ENCODE results near the gene JAZF1. TPM values are rescaled to one million over a fixed set of nuclear protein-coding genes. Genes with fewer than 3 reads are reported as not detected.

JAZF1 gene
- total RNA-seq, 4 donors from 2014 or later = 27.8 to 36.5 (median 30.5) TPM

GRCh38 chr7:28054531-28055160 lies 125.9 kb downstream of the JAZF1 start:
- Histone ChIP-seq H3K4me1 (peaks cover 0 to 10% (median 0%) of the 10 kb centered on the region in 3 donors), H3K9me3 (no peaks in the 10 kb centered on the region), H3K4me3 (no peak overlapping the region), H3K36me3 (no peaks in the 10 kb centered on the region), H3K27me3 (no peaks in the 10 kb centered on the region), H3K27ac (no peak overlapping the region)
- TF ChIP-seq POLR2AphosphoS5 (IDR thresholded peaks at IDR 0.05) (no peak), CTCF (IDR thresholded peaks at IDR 0.05) (no peak), EP300 (IDR thresholded peaks at IDR 0.05) (no peak), POLR2A (IDR thresholded peaks at IDR 0.05) (no peak)
- WGBS, 2 donors (ENCODE audit: low coverage in 1 of 2) = 80 to 86% methylated on average over 6 to 10 of the region's 10 CpGs
- ATAC-seq = no peak

- no peak overlapping the region for H3K27ac ChIP-seq
- TF ChIP-seq POLR2AphosphoS5 (IDR thresholded peaks at IDR 0.05) (no peak), POLR2A (IDR thresholded peaks at IDR 0.05) (no peak), EP300 (IDR thresholded peaks at IDR 0.05) (no peak), CTCF (IDR thresholded peaks at IDR 0.05) (no peak)
- H3K4me1 ChIP-seq = peaks cover 0 to 10% (median 0%) of the 10 kb centered on the region in 3 donors
- H3K27me3 ChIP-seq = no peaks in the 10 kb centered on the region
- WGBS, 2 donors (ENCODE audit: low coverage in 1 of 2) = 91 to 100% methylated on average over 3 of the region's 3 CpGs
- no peaks in the 10 kb centered on the region for H3K9me3 ChIP-seq
- H3K4me3 ChIP-seq = no peak overlapping the region
- no peak for ATAC-seq
- H3K36me3 ChIP-seq = no peaks in the 10 kb centered on the region
Measured at GRCh38 chr7:28052933-28053332, 127.7 kb downstream of the JAZF1 start.

GRCh38 chr7:28048694-28049093 lies 131.9 kb downstream of the JAZF1 start:
- Histone ChIP-seq H3K27me3 (no peaks in the 10 kb centered on the region), H3K4me1 (peaks cover 0 to 10% (median 0%) of the 10 kb centered on the region in 3 donors), H3K9me3 (no peaks in the 10 kb centered on the region), H3K27ac (no peak overlapping the region), H3K36me3 (no peaks in the 10 kb centered on the region), H3K4me3 (no peak overlapping the region)
- WGBS, 2 donors (ENCODE audit: low coverage in 1 of 2) = 92 to 93% methylated on average over 2 of the region's 2 CpGs
- no peak for ATAC-seq
- TF ChIP-seq EP300 (IDR thresholded peaks at IDR 0.05) (no peak), POLR2AphosphoS5 (IDR thresholded peaks at IDR 0.05) (no peak), CTCF (IDR thresholded peaks at IDR 0.05) (no peak), POLR2A (IDR thresholded peaks at IDR 0.05) (no peak)

GRCh38 chr7:28046035-28046434 lies 134.6 kb downstream of the JAZF1 start:
- H3K27ac ChIP-seq = no peak overlapping the region
- H3K4me1 ChIP-seq = peaks cover 0 to 4% (median 0%) of the 10 kb centered on the region in 3 donors
- no peaks in the 10 kb centered on the region for H3K36me3 ChIP-seq
- no peaks in the 10 kb centered on the region for H3K9me3 ChIP-seq
- 100% methylated on average over 2 of the region's 2 CpGs for WGBS, 2 donors (ENCODE audit: low coverage in 1 of 2)
- no peaks in the 10 kb centered on the region for H3K27me3 ChIP-seq
- ATAC-seq = no peak
- no peak overlapping the region for H3K4me3 ChIP-seq
- TF ChIP-seq EP300 (IDR thresholded peaks at IDR 0.05) = no peak
- no peak for TF ChIP-seq POLR2A (IDR thresholded peaks at IDR 0.05)
- TF ChIP-seq CTCF (IDR thresholded peaks at IDR 0.05) = no peak
- TF ChIP-seq POLR2AphosphoS5 (IDR thresholded peaks at IDR 0.05) = no peak

GRCh38 chr7:28045592-28045991 lies 135.0 kb downstream of the JAZF1 start:
- TF ChIP-seq POLR2A (IDR thresholded peaks at IDR 0.05) (no peak), POLR2AphosphoS5 (IDR thresholded peaks at IDR 0.05) (no peak), EP300 (IDR thresholded peaks at IDR 0.05) (no peak), CTCF (IDR thresholded peaks at IDR 0.05) (no peak)
- H3K36me3 ChIP-seq = no peaks in the 10 kb centered on the region
- no peaks in the 10 kb centered on the region for H3K27me3 ChIP-seq
- H3K9me3 ChIP-seq = no peaks in the 10 kb centered on the region
- H3K4me1 ChIP-seq = peaks cover 0 to 5% (median 3%) of the 10 kb centered on the region in 3 donors
- H3K27ac ChIP-seq = no peak overlapping the region
- no peak overlapping the region for H3K4me3 ChIP-seq
- 97 to 100% methylated on average over 1 to 4 of the region's 4 CpGs for WGBS, 2 donors (ENCODE audit: low coverage in 1 of 2)
- no peak for ATAC-seq

All from gastroesophageal sphincter (tissue), 4 donors.